Measurements from ENCODE around the gene TENM4. TPM values are rescaled to one million over a fixed set of nuclear protein-coding genes. Genes with fewer than 3 reads are reported as not detected.

Gene TENM4
- total RNA-seq, 1 donor from 2014 or later = 3.8 TPM

DNA sequence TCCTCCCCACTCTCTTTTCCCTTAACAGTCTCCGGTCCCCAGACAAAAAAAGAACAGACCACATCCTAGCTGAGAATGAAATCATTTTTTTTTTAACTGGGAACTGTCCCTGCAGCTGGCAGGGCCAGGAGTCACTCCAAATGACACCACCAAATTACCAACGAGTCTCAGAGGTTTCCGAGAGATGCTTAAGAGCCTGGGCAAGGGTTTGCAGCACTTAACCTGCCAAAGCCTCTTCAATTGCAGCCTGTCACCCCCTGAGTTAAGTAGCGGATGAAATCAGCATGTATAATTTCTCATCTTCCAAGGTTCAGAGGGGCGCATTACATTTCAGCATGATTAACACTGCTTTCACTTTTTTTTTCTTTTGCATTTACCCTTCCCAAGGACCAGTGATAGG lies 71.8 kb downstream of the TENM4 start:
- Mint-ChIP-seq H3K27me3 (ENCODE audit: low read depth) (peaks cover 5% of the 10 kb centered on the region), H3K4me1 (ENCODE audit: low read depth) (no peaks in the 10 kb centered on the region), H3K27ac (ENCODE audit: unreplicated experiment) (no peak overlapping the region), H3K4me3 (ENCODE audit: unreplicated experiment) (no peak overlapping the region), H3K36me3 (ENCODE audit: low read depth) (no peaks in the 10 kb centered on the region), H3K9me3 (ENCODE audit: low read depth) (no peaks in the 10 kb centered on the region)
- no peak for DNase-seq (ENCODE audit: low spot score)
- TF ChIP-seq CTCF (IDR thresholded peaks at IDR 0.05) = no peak

- Mint-ChIP-seq H3K9me3 (ENCODE audit: low read depth) (no peaks in the 10 kb centered on the region), H3K36me3 (ENCODE audit: low read depth) (no peaks in the 10 kb centered on the region), H3K27ac (ENCODE audit: unreplicated experiment) (no peak overlapping the region), H3K4me3 (ENCODE audit: unreplicated experiment) (no peak overlapping the region), H3K4me1 (ENCODE audit: low read depth) (no peaks in the 10 kb centered on the region), H3K27me3 (ENCODE audit: low read depth) (peaks cover 2% of the 10 kb centered on the region)
- TF ChIP-seq CTCF (IDR thresholded peaks at IDR 0.05) = no peak
- DNase-seq (ENCODE audit: low spot score) = no peak
These were observed 73.0 kb downstream of the TENM4 start for GRCh38 chr11:79367844-79368243.

GRCh38 chr11:79366218-79366617 lies 74.6 kb downstream of the TENM4 start:
- H3K27ac Mint-ChIP-seq (ENCODE audit: unreplicated experiment) = no peak overlapping the region
- DNase-seq (ENCODE audit: low spot score) = no peak

GRCh38 chr11:79363861-79364378 lies 76.9 kb downstream of the TENM4 start:
- H3K4me1 Mint-ChIP-seq (ENCODE audit: low read depth) = no peaks in the 10 kb centered on the region
- no peak for DNase-seq (ENCODE audit: low spot score)
- H3K27ac Mint-ChIP-seq (ENCODE audit: unreplicated experiment) = no peak overlapping the region

More at GRCh38 chr11:79366218-79366617, 74.6 kb downstream of the TENM4 start:
- H3K4me3 Mint-ChIP-seq (ENCODE audit: unreplicated experiment) = no peak overlapping the region
- no peaks in the 10 kb centered on the region for H3K9me3 Mint-ChIP-seq (ENCODE audit: low read depth)
- no peaks in the 10 kb centered on the region for H3K36me3 Mint-ChIP-seq (ENCODE audit: low read depth)
- no peak for TF ChIP-seq CTCF (IDR thresholded peaks at IDR 0.05)
- H3K27me3 Mint-ChIP-seq (ENCODE audit: low read depth) = peaks cover 2% of the 10 kb centered on the region
- H3K4me1 Mint-ChIP-seq (ENCODE audit: low read depth) = no peaks in the 10 kb centered on the region

DNA sequence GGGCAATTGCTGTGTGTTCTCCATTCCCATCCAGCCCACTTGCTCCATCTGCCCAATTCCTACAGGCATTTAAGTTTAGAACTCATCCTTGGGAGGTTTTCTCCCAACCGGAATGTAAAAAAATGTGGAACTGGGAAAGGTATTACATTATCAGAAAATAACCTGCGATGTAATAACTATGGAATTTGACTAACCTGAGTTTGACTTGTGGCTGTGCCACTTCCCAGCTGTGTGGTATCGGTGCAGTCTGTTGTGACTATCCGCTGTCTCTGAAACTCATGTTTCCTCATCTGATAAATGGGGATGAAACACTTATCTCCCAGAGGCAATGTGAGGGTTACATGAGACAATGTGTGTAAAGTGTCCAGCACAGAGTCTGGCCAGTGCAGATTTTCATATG lies 77.6 kb downstream of the TENM4 start:
- no peaks in the 10 kb centered on the region for H3K4me1 Mint-ChIP-seq (ENCODE audit: low read depth)
- H3K9me3 Mint-ChIP-seq (ENCODE audit: low read depth) = no peaks in the 10 kb centered on the region
- DNase-seq (ENCODE audit: low spot score) = no peak
- no peak overlapping the region for H3K4me3 Mint-ChIP-seq (ENCODE audit: unreplicated experiment)
- H3K36me3 Mint-ChIP-seq (ENCODE audit: low read depth) = no peaks in the 10 kb centered on the region
- H3K27me3 Mint-ChIP-seq (ENCODE audit: low read depth) = no peaks in the 10 kb centered on the region
- no peak for TF ChIP-seq CTCF (IDR thresholded peaks at IDR 0.05)
- no peak overlapping the region for H3K27ac Mint-ChIP-seq (ENCODE audit: unreplicated experiment)

More at GRCh38 chr11:79363861-79364378, 76.9 kb downstream of the TENM4 start:
- Mint-ChIP-seq H3K9me3 (ENCODE audit: low read depth) (no peaks in the 10 kb centered on the region), H3K27me3 (ENCODE audit: low read depth) (no peaks in the 10 kb centered on the region), H3K36me3 (ENCODE audit: low read depth) (no peaks in the 10 kb centered on the region), H3K4me3 (ENCODE audit: unreplicated experiment) (no peak overlapping the region)
- no peak for TF ChIP-seq CTCF (IDR thresholded peaks at IDR 0.05)

All from chondrocyte (in vitro differentiated cells).